HUES64 (cell line): ENCODE results near the gene LCN9.

Experiments used
- H3K27ac ChIP-seq: 2 replicates; pipeline ENCODE4 v1.7.0; 2013; ENCODE audit warnings: low read depth, low read length, inconsistent platforms
- H3K27me3 ChIP-seq: 2 replicates; pipeline ENCODE4 v1.6.1; 2013; ENCODE audit warnings: mild to moderate bottlenecking, low read length; ENCODE audit not compliant: insufficient read depth
- H3K36me3 ChIP-seq: 2 replicates; pipeline ENCODE4 v1.6.1; 2013; ENCODE audit warnings: mild to moderate bottlenecking, low read length; ENCODE audit not compliant: insufficient read depth
- H3K4me1 ChIP-seq: 2 replicates; pipeline ENCODE4 v1.6.1; 2013; ENCODE audit warnings: mild to moderate bottlenecking, low read length, moderate library complexity; ENCODE audit not compliant: insufficient read depth
- H3K4me3 ChIP-seq: 2 replicates; pipeline ENCODE4 v1.5.1; 2013; ENCODE audit warnings: mild to moderate bottlenecking, low read length, moderate library complexity
- H3K9ac ChIP-seq: 2 replicates; pipeline ENCODE4 v1.6.1; 2013; ENCODE audit warnings: mild to moderate bottlenecking, low read depth, low read length
- H3K9me3 ChIP-seq: 2 replicates; pipeline ENCODE4 v1.6.1; 2013; ENCODE audit warnings: low read depth, low read length; ENCODE audit not compliant: insufficient read depth
- WGBS: fragments of 150-250, 120-280 bp; methylation state at CpG from one replicate; pipeline ENCODE4 v1.1.7; 2013; ENCODE audit warnings: missing lambda C conversion rate; 5-methylcytosine and 5-hydroxymethylcytosine counted together

LCN9 gene

GRCh38 chr9:135701067-135701958, 38.2 kb downstream of the LCN9 start:
- H3K36me3 ChIP-seq: no peaks in the 10 kb centered on the region
- no peak overlapping the region for H3K27ac ChIP-seq
- 39% methylated on average over 39 of the region's 40 CpGs for WGBS
- H3K9me3 ChIP-seq: no peaks in the 10 kb centered on the region
- H3K27me3 ChIP-seq: peaks cover 26% of the 10 kb centered on the region
- peak overlapping the region; percentile 53 for H3K4me3 ChIP-seq
- H3K4me1 ChIP-seq: no peaks in the 10 kb centered on the region
- peak overlapping the region; percentile 50; the same call in 1 of the 2 replicates for H3K9ac ChIP-seq

DNA sequence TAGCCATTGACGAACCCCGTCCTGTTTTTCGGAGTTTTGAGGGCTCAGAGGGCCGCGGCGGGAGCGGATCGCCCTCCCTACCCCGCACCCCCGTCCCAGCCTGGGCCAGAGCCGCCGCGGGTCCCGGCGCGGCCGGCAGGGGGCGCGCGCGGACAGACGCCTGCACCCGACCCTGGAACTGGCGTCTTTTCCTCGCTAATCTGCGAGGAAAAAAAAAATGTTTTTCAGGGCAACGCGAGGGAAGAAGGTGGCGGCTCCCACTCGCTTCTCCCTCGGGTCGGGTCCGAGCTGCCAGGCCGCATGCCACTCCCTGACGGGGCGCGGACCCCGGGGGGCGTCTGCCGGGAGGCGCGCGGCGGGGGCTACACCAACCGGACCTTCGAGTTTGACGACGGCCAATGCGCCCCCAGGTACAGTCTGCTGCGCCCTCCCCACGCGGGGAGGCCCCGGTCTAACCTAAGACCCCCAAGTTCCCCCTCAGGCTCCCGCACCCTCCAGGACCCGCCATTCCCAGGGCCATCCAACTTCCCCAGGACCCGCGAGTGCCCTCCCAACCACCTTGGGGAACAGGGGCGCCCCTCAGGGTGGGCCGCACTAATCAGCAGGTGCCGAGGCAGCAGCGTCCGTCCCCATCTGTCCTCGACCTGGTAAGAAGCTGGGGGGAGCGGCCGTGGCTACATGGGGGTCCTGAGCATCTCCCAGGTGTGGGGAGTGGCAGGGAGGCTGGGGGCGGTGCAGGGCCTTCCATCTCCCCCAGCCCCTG, 39.0 kb downstream of the LCN9 start, which contains the start of gene KCNT1:
Gene KCNT1 (plus strand): TSS at position 227 of the 763 bp plus-strand sequence. CDS start 74 bp downstream, at position 301.
- Histone ChIP-seq H3K4me3 (peak within 1 kb of the TSS; percentile 53), H3K4me1 (no peaks in the 10 kb centered on the region), H3K9ac (peak within 1 kb of the TSS; percentile 50; the same call in 1 of the 2 replicates), H3K27ac (no peak within 1 kb of the TSS), H3K27me3 (peaks cover 26% of the 10 kb centered on the region), H3K9me3 (no peaks in the 10 kb centered on the region), H3K36me3 (no peaks in the 10 kb centered on the region)
- 15% methylated on average over 66 of the region's 66 CpGs for WGBS

- H3K27me3 ChIP-seq: peaks cover 26% of the 10 kb centered on the region
- H3K27ac ChIP-seq: no peak overlapping the region
- H3K9ac ChIP-seq: no peak overlapping the region
- no peaks in the 10 kb centered on the region for H3K36me3 ChIP-seq
- no peaks in the 10 kb centered on the region for H3K4me1 ChIP-seq
- H3K9me3 ChIP-seq: no peaks in the 10 kb centered on the region
- H3K4me3 ChIP-seq: no peak overlapping the region
- 41% methylated on average over 14 of the region's 14 CpGs for WGBS
Observed at GRCh38 chr9:135703726-135704125, 40.6 kb downstream of the LCN9 start.

DNA sequence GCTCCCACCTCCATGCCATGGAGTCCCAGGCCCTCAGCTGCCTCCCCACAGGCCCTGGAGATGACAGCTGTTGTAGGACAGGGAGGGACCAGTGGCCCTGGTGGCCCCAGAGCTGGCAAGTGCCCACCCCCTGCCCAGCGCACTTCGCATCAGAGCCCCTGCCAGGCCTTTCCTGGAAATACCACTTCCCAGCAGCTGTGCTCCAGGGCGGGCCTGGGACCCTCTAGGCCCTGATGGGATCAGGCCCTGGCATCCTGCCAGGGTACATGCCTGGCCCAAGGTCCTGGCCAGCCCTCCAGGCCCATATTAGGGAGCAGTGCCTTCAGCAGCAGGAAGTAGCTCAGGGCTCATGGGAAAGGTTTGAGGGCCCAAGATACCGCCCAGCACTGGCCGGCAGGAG, 41.4 kb downstream of the LCN9 start:
- H3K4me3 ChIP-seq: no peak overlapping the region
- no peak overlapping the region for H3K27ac ChIP-seq
- no peaks in the 10 kb centered on the region for H3K9me3 ChIP-seq
- H3K27me3 ChIP-seq: peaks cover 26% of the 10 kb centered on the region
- H3K9ac ChIP-seq: no peak overlapping the region
- 94% methylated on average over 5 of the region's 5 CpGs for WGBS
- no peaks in the 10 kb centered on the region for H3K4me1 ChIP-seq
- no peaks in the 10 kb centered on the region for H3K36me3 ChIP-seq

GRCh38 chr9:135705376-135705775, 42.3 kb downstream of the LCN9 start:
- 92% methylated on average over 14 of the region's 14 CpGs for WGBS
- Histone ChIP-seq H3K4me1 (no peaks in the 10 kb centered on the region), H3K36me3 (no peaks in the 10 kb centered on the region), H3K27ac (no peak overlapping the region), H3K4me3 (no peak overlapping the region), H3K9ac (no peak overlapping the region), H3K27me3 (peaks cover 26% of the 10 kb centered on the region), H3K9me3 (no peaks in the 10 kb centered on the region)

GRCh38 chr9:135706288-135706687, 43.2 kb downstream of the LCN9 start:
- H3K9me3 ChIP-seq: no peaks in the 10 kb centered on the region
- no peaks in the 10 kb centered on the region for H3K36me3 ChIP-seq
- no peak overlapping the region for H3K27ac ChIP-seq
- H3K4me1 ChIP-seq: no peaks in the 10 kb centered on the region
- peaks cover 23% of the 10 kb centered on the region for H3K27me3 ChIP-seq
- H3K9ac ChIP-seq: no peak overlapping the region
- 92% methylated on average over 9 of the region's 9 CpGs for WGBS
- no peak overlapping the region for H3K4me3 ChIP-seq

DNA sequence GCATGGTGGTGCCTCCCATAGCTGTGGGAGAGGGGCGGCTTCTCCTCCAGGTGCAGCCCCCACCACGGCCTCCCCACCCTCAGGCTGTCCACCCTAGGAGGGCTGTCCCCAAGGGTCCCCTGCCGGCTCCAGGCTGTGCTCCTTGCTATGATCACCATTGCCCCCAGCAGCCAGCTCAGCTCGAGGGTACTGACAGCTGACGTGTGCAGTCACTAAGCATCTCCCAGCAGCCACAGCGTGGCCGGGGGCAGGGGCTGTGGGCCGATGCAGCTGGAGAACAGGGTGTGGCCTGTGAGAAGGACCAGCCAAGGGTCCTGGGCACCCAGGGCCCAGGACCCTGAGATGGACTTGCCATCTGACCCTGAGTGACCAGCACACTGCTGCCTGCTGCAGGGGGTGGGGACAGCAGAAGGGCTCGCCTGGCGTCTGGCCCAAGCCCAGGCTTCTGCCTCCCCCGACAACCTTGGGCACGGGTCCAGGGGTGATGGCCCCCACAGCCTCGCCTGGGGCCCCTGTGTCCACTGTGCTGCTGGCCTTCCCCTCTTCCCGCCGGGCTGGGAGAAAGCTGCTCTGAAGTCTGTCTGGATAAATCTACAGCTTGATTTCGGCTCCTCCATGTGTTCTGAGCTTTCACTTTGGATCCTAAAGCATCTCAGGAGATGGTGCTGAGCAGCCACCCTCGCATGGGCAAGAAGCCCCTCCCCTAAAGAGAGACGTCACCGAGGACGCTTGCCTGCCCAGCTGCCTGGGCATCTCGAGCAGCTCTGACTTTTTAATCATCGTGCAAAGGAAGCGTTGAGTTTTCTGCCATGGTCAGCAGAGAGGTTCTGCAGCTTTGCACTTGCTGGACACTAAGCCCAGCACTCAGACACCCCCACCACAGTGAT, 44.4 kb downstream of the LCN9 start:
- Histone ChIP-seq H3K4me3 (no peak overlapping the region), H3K9ac (no peak overlapping the region)

DNA sequence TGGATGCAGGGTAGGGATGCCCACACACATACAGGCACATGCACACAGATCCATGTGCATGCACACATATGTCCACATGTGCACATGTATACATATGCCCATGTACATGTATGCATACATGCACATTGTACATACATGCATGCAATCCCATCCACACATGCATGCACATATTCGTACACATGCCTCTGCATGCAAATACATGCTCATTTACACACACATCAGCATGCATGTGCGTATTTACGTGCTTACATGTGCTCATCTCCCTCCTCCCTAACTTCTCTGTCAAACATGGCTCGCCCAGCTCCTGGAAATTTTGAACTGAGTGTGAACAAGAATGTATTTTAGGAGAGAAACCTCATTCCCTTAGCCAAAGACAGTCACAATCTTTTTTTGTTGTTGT, 45.1 kb downstream of the LCN9 start:
- no peak overlapping the region for H3K4me3 ChIP-seq
- no peaks in the 10 kb centered on the region for H3K36me3 ChIP-seq
- WGBS: 95% methylated on average over 4 of the region's 4 CpGs
- H3K9me3 ChIP-seq: no peaks in the 10 kb centered on the region
- no peaks in the 10 kb centered on the region for H3K4me1 ChIP-seq
- no peak overlapping the region for H3K27ac ChIP-seq
- H3K27me3 ChIP-seq: peaks cover 9% of the 10 kb centered on the region
- no peak overlapping the region for H3K9ac ChIP-seq

More for the DNA sequence above, 44.4 kb downstream of the LCN9 start:
- Histone ChIP-seq H3K36me3 (no peaks in the 10 kb centered on the region), H3K27me3 (peaks cover 13% of the 10 kb centered on the region), H3K9me3 (no peaks in the 10 kb centered on the region), H3K4me1 (no peaks in the 10 kb centered on the region), H3K27ac (no peak overlapping the region)
- 77% methylated on average over 23 of the region's 23 CpGs for WGBS

GRCh38 chr9:135711391-135711790, 48.3 kb downstream of the LCN9 start:
- 92% methylated on average over 12 of the region's 12 CpGs for WGBS
- H3K9ac ChIP-seq: no peak overlapping the region

DNA sequence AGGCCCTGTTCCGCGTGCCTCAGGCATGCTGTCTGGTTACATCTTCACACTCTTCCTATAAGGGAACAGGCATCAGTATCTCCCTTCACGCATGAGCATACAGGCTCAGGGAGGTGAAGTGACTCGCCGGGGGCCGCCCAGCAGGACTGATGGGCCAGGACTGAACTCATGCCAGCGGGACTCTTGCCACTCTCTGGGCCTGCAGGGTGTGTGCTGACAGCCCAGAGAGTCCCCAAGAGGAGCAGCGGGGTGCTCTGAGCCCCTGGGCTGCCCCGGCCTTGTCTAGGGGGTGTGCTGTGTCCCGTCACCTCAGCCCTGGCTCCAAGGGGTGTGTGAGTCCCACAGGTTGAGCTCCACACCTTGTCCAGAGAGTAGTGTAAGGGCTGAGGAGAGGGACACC, 48.8 kb downstream of the LCN9 start:
- no peaks in the 10 kb centered on the region for H3K4me1 ChIP-seq
- no peak overlapping the region for H3K27ac ChIP-seq
- H3K4me3 ChIP-seq: no peak overlapping the region
- no peaks in the 10 kb centered on the region for H3K36me3 ChIP-seq
- WGBS: 82% methylated on average over 10 of the region's 10 CpGs
- H3K27me3 ChIP-seq: peaks cover 33% of the 10 kb centered on the region
- no peaks in the 10 kb centered on the region for H3K9me3 ChIP-seq
- no peak overlapping the region for H3K9ac ChIP-seq

More at GRCh38 chr9:135711391-135711790, 48.3 kb downstream of the LCN9 start:
- H3K4me3 ChIP-seq: no peak overlapping the region
- H3K9me3 ChIP-seq: no peaks in the 10 kb centered on the region
- H3K27me3 ChIP-seq: peaks cover 28% of the 10 kb centered on the region
- no peak overlapping the region for H3K27ac ChIP-seq
- H3K36me3 ChIP-seq: no peaks in the 10 kb centered on the region
- H3K4me1 ChIP-seq: no peaks in the 10 kb centered on the region
